ENCODE data around the gene RRAGD. TPM values are rescaled to one million over a fixed set of nuclear protein-coding genes. Genes with fewer than 3 reads are reported as not detected.
"Not testable (repeated sequence)": the region's sequence is repeated elsewhere in the genome, so short reads cannot be mapped to it uniquely, and the experiment has no call there.

RRAGD gene
- total RNA-seq, 1 donor from 2014 or later: 3.5 TPM

DNA sequence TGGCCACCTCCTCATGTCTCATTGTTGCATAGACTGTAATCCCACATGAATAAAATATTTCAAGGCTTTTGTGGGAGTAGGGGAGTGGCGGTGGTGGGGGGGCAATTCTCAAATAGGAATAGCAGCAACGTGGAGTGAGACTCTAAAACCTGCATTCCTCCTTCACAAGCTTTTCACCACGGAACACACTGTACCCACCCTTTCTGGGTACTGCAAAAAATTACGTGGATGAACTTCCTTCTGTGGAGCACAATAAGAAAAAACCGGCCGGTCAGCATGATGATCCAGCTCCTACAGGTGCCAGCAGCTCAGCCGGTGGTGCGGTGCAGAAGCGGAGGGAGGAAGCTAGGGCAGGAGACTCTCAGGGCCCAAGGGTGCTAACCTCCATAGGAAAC is 930 bp upstream of the RRAGD start:
- no peak for DNase-seq (ENCODE audit: extremely low read depth, low read depth, low spot score)

DNA sequence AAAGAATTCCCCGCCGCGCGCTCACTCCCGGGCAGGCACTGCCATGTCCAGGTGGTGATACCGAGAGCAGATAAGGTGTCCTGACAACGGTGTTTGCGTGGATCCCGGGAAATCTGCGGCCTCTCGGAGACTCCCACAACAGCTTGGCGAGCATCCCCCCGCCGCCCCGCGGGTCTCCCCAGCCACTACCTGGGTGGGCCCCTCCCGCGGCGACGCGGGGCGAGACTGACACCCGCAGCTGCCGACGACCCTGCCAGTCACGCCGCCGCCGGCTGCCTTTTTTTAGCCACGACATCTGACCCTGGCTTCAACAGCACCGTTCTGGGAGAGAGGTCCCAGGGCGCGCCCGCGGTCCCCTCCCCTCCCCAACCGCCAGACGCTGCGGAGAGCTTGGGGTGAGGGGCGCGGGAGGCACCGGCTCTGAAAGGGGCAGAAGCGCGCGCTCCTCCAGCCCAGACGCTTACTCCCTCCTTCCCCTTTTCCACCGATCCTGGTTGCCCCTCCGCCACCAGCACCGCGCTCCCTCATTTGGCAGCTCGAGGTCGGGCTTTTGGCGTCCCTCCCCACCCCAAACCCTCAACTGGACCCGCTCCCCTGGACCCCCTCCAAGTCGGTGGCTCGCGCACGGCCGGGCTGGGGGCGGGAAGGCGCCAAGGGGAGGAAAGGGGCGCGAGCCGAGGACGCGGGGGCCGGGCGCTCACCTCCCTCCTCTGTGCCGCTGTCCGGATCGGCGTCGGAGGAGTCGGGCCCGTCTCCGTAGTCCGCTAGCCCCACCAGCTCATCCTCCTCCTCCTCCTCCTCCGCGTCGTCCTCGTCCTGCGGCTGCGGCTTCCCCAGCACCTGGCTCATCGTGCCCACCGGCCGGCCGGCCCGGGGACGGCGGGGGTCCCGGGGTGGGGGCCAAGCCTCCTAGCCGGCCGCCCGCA is 665 bp downstream of the RRAGD start:
- DNase-seq (ENCODE audit: extremely low read depth, low read depth, low spot score): no peak

DNA sequence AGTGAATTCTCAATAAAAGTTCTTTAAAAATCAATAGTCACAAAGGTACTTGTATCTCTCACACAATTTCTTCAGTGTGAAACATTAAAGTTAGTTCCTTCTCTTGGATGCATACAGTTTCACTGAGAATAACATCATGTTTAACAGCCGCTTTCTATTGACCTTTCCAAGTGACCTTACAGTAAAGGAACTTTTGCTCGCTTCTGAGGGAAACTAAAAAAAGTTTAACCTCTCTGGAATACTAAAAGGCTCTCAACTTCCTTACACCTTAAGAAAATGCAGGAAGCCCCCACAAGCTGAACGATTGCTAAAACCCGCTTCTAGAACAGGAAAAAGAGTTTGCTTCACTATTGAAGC is 1.3 kb downstream of the RRAGD start:
- DNase-seq (ENCODE audit: extremely low read depth, low read depth, low spot score): no peak

DNA sequence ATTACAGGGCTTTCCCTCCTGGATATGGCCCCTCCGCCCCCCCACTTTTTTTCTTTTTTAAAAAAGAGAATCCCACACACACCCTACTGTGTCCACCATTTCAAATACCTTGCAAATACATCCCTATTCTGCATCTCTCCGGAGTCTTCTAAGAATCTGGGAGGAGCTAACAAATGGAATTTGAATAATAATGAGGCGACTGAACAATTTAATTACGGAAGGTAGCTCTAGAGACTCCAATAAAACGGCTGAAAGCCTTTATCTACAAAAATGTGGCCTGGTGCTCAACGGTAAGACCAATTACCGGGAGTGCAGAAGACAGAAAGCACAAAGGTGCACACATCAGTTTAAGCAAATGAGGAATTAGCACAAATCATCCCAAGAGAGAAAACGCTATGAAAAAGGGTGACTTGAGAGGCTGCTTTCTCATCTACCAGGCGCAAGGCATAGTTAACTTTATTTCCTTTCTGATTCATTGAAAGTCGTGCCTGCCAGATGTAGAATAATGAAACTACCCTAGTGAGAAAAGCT is 1.8 kb downstream of the RRAGD start:
- no peak for DNase-seq (ENCODE audit: extremely low read depth, low read depth, low spot score)

DNA sequence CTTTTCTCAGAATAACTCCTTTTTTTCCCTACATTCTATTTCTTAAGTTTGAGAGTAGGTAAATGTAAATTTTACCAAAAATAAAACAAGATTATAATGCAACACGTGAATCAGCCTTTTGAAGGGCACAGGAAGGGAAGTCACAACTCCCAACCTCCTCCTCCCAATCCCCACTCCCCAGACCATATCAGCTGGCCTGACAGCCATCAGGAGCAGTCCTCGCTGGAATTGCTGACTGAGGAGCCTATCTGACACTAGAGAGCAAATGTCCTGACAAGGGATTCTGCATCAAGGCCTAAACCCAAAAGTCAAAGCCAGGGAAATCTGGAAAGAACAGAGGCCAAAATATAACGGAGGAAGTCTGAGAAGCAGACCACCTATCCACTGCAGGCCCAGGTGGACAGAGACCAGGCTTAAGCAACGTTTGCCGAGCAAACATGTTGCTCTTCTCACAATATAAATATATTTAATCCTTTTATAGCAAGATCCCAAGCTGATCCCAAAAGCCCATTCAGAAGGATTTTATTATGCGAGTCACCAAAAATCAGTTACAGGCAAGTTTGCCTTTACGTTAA is 2.5 kb downstream of the RRAGD start:
- no peak for DNase-seq (ENCODE audit: extremely low read depth, low read depth, low spot score)

DNA sequence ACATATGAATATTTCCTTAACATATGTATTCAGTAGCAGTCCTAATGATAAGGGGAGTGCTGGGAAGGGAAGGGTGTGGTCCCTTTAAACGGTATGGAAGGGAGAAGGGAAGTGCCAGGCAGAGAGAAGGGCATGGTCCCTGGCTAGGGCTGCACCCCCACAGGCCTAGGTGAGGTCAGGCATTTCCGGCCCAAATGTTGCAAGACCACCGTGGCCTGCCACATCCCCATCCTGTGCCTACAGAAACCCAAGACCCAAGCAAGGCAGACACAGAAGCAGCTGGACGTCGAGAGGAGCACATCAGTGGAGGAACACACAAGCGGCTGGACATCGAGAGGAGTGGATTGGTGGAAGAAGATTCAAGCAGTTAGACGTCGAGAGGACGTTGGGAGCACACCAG is 5.9 kb downstream of the RRAGD start:
- DNase-seq (ENCODE audit: extremely low read depth, low read depth, low spot score): no peak

DNA sequence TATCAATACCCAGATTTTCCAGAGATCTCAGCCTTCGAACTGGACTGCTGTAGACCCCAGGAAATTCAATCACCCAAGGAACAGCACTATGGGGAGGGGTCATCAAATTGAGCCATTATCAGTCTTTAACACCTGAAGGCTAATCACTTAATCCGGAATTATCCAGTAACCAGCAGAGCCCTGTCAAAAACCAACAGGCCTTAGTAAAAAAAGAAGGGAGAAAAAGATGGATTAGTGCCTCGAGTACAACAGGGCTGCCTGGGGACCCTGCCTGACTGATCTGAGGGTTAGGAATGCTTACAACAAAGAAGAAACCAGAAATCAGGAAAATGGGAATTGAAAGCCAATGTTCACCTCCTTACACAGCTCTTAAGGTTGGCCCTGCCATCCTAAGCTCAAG is 7.6 kb downstream of the RRAGD start:
- DNase-seq (ENCODE audit: extremely low read depth, low read depth, low spot score): no peak

DNA sequence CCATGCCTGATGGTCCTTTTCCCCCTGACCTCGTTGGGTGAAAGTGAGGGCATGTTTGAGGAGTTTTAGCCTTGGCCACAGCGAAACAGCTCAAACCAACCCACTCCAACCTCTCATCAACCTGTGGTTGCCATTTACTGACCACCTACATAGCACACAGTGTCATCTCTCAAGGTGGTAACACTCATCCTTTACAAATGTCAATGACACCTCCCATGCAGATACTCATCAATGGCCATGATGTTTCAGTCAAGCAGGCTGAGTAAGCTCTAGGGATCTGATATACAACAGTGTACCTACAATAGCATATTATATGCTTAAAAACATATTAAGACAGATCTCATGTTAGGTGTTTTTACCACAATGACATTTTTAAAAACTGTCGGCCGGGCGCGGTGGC is 9.3 kb downstream of the RRAGD start:
- DNase-seq (ENCODE audit: extremely low read depth, low read depth, low spot score): no peak

DNA sequence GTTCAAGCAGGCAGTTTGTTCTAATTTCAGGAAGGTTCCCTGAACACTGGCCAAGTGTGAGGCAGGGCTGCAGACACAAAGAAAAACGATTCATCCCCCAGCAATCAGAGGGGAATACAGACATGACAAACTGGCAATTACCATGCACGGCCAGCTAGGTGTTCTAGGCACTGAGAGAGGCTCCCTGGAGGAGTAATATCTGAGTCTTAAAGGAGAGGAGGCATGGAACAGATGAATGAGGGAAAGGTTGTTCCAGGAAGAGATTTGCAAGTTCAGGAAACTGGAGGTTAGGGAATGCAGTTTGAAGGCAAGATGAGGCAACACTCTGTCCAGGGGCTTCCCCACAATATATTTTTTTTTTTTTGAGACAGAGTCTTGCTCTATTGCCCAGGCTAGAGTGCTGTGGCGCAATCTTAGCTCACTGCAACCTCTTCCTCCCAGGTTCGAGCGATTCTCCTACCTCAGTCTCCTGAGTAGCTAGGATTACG is 11.1 kb downstream of the RRAGD start:
- DNase-seq (ENCODE audit: extremely low read depth, low read depth, low spot score): no peak

DNA sequence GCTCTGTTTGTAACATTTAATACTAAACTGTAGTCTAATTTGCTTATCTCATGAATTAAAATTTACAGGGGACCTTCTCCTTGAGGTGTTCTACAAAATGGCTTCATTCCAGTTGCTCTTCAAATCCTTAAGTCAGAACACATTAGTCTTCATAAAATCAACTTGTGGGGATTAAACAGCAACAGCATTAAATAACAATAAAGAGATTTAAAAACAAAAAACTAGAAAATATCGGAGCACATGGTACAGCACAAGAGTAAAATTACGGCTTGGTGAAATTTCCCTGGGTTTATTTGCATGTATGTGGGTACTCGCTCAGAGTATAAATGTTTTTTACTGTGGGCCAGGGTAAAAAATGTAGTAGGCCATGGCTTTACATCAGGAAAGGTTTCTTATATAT is 12.0 kb downstream of the RRAGD start:
- DNase-seq (ENCODE audit: extremely low read depth, low read depth, low spot score): no peak

DNA sequence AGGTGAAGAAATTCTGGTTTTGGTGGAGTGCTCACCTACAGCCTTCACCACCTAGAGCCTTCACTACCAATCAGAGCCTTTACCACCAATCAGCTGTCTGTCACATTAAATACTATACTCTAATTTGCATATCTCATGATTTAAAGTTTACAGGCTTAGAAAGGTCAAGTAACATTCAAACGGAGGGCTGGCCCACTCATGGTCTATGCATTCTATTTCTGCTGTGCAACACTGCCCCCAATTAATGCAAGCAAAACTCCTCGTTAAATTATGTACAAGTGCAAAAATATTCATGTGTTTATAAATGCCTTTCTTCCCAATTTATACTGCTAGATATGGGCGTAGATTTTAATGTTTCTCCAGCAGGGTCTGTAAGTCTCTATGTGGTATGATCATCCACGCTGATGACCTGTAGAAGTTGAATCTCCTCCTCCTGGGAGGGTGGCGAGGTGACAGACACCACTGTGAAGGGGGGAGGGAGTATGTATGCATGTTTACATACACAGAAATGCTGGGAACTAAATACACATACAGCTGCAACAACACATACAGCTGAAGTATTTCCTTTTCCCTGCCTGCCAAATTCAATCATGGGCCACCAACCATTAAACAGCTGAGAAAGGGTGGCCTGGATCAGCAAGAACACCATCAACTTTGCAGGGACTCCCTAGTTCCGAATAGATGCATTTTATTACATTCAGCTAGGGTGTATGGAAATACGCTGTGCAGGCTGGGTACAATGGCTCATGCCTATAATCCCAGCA is 13.1 kb downstream of the RRAGD start:
- no peak for DNase-seq (ENCODE audit: extremely low read depth, low read depth, low spot score)

DNA sequence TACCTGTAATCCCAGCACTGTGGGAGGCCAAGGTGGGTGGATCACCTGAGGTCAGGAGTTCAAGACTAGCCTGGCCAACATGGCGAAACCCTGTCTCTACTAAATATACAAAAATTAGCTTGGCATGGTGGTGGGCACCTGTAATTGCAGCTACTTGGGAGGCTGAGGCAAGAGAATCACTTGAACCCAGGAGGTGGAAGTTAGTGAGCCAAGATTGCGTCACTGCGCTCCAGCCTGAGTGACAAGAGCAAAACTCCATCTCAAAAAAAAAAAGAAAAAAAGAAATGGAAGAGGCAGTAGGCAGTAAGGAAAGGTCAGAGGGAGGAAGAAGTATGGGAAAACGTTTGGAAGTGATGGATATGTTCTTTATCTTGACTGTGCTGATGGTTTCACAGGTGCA is 14.2 kb downstream of the RRAGD start:
- DNase-seq (ENCODE audit: extremely low read depth, low read depth, low spot score): not testable (repeated sequence)

DNA sequence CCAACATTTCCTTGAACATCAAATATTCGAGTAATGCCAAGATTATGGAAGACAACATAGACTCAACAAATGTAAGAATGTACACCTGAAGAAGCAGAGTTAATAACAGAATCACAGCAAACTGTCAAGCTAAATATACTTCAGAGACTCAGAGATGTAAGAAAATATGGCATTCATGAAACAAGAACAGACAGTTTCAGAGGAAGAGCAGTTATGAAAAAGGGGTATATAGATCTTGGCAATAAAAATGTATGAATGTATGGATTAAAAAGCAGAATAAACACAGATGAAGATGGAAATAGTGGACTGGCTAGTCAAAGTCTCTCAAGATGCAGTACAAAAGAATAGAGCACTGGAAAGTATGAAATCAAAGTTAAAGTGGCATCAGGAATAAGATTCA is 18.4 kb downstream of the RRAGD start:
- no peak for DNase-seq (ENCODE audit: extremely low read depth, low read depth, low spot score)

DNA sequence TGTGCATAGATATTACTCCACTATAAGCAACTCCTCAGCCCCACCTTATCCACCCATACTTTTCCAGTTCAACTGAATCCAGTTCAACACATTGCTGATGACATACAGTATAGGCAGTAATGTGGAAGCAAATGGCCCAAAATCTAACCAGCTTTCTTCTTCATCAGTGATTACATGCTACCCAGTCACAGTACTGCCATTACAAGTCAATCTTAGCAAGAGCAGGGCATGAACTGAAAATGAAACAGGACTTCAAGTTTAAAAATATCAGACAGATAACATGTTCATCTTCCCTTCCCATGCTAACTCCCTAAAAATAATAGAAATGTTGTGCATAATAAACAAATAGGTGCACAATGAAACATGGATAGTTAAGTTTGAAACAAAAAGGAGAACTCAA is 19.2 kb downstream of the RRAGD start:
- DNase-seq (ENCODE audit: extremely low read depth, low read depth, low spot score): no peak

DNA sequence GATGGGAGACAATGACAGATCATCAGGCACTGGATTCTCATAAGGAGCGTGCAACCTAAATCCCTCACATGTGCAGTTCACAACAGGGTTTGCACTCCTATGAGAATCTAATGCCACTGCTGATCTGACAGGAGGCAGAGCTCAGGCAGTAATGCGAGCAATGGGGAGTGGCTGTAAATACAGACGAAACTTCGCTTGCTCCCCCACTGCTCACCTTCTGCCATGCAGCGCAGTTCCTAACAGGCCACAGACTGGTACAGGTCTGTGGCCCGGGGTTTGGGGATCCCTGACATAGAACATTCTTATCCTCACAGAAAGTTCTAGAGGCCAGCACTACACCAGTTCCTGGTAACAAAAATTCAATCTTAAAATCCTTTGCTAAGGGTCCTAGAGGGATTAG is 23.2 kb downstream of the RRAGD start:
- no peak for DNase-seq (ENCODE audit: extremely low read depth, low read depth, low spot score)

DNA sequence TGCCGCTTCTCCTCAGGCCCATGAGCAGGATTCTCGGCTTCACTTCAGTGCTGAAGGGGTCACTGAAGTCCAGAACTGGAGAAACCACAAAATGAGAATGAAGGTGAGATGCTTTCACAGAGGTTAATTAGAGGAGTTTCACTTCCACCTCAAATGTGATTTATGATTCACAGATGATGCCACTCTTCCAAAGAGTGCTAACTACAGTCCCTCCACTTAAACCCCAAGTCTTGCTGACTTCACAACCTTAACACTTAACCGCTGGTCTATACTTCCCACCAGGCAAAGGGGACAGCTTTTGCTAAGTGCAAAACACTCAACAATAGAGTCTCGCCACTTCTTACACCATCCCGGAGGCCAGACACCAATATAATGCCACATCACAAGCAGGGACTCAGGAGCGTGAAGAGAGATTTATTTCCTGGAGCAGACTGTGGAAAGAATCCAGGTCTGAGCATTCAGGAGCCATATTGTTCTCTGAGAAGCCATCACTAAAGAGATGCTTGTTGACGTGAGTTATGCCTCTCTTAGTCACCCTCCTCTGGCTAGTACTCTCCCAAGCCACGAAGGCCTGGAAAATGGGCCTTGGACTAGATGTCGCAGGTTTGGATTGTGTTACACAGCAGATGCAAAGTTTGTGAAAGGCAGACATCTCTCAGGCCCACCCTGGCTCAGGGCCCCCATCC is 24.4 kb downstream of the RRAGD start:
- no peak for DNase-seq (ENCODE audit: extremely low read depth, low read depth, low spot score)

DNA sequence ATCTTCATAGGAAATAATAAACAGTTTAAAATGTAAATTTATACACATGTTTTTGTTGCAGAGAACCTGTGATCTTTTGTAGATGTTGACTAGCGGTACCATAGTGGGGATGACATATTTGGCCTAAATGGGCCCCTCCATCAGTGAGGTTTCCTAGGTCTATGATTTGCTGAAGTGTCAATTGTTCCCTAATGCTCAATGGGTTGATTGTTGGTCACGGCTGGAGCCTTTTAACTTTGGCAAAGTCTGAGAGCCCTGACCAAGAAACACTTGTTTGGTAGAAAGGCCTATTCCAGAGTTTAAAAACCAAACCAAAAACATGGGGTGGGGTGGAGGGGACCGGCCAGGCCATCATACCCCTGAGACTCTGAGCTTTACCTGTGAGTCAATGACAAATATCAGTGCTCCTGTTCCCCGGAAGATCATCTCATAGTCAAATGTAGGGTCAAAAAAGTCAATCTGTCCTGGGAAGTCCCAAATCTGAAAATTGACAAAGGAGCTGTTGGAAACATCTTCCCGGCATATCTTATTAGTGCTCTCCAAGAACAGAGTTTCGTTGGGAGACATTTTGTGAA is 25.1 kb downstream of the RRAGD start:
- no peak for DNase-seq (ENCODE audit: extremely low read depth, low read depth, low spot score)

DNA sequence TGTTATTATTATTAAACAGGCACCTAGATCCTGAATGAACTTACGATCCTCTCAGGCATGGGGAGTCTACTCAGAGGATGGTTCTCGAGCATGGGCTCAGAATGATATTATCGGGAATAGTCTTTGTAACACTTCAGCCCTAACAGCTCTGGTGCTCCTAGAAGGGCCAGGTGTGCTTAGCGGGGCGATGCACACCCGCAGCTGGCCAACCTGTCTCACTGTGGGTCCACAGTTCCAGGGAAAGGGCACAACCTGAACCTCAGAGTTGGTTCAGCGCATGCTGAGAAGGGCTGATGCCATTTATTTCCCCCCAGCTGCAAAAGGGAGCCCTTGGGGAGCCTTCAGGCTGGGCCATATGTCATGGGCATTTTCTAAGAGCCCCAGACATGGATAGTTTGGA is 26.2 kb downstream of the RRAGD start:
- no peak for DNase-seq (ENCODE audit: extremely low read depth, low read depth, low spot score)

DNA sequence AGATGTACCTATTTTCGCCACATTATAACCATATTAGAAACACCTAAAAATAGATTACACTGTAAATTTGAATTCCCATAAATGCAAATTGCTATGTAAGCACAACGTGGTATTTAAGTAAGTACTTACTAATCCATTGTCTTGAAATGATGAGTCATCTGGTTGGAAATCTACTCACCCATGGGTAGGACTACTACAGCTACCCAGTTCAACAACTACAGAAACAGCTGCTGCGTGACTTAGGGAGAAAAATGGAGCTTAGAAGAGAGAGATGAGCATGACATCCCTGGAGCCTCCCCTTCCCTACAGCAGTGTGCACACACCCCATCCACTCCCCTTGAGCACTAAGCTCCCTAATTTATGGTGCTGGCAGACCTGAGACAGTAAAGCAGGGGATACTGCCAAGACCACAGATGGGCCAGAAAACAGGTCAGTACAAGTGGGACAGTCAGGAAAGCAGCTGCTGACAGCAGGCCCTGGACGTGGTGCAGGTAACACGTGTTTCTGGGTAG is 26.9 kb downstream of the RRAGD start:
- DNase-seq (ENCODE audit: extremely low read depth, low read depth, low spot score): no peak

DNA sequence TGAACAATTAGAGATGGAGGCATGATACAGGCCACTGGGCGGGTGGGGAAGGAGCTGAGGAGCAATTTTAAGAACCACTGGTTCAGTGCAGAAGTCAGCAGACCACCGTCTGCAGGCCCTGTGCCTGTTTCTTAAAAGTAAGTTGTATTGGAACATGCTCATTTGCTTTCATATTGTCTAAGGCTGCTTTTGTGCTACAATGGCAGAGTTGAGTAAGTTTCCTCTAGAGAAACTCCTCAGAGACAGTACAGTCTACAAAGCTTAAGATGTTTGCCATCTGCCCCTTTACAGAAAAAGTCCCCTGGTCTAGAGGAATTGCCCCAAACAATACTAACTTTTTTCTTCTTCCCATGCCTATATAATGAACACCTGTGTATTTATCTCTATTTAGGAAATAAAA is 31.0 kb downstream of the RRAGD start:
- no peak for DNase-seq (ENCODE audit: extremely low read depth, low read depth, low spot score)

Measured in glomerular endothelial cell (primary cell).